Anterior cingulate cortex (tissue), 58 donors: ENCODE results near the gene HAP1.
"Not testable (repeated sequence)": the region's sequence is repeated elsewhere in the genome, so short reads cannot be mapped to it uniquely, and the experiment has no call there.

Source experiments
- DNase-seq, 58 donors: peaks; one replicate each; lab custom pipeline; 2025; lab: John Stamatoyannopoulos, UW

HAP1 gene

DNA sequence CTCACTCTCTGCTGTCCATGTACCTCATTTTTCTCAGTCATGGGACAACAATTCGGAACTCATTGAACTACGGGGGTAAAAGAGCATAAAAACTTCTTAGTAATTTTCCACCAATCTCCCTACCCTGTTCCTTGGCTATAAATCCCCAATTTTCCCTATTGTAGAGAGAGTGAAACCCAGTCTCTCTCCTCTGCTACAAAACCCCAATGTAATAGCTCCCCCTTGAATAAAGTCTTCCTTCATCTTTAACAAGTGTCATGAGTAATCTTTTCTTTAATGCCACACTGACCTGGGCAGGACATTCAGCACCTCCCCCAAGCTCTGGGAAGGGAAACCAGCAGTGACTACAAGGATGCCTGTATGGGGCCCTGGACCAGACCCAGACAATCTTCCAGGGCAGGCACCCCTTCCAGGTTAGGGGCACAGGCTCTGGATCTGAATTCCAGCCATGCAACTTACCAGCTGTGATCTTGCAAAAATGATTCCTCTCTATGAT lies 56.0 kb downstream of the HAP1 start:
- DNase-seq = no peak

DNA sequence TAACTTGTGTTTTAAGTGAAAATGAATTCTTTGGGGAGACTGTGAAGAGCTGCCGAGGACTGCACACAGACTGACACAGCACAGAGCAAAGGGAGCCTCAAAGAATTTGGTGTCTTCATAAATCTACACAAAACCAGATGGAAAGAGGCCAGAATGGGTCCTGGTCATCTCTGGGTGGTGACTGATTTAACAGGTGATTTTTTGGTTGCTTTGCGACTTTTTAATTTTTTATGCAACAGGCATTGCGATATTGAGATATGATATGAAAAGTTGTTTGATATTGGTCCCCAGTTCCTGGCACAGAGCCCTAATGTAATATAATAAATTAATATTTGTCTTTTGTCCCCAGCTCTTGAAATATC lies 58.4 kb downstream of the HAP1 start:
- no peak for DNase-seq

GRCh38 chr17:41675157-41676057 lies 59.0 kb downstream of the HAP1 start:
- DNase-seq = not testable (repeated sequence)
